Body of pancreas (tissue), 4 donors: ENCODE measurements around the gene PRODH2. TPM values are rescaled to one million over a fixed set of nuclear protein-coding genes. Genes with fewer than 3 reads are reported as not detected.

Experiments
- ATAC-seq: fragments of 150-250 bp; one replicate; pipeline ENCODE4 v1.9.1; 2016
- DNase-seq, 4 donors: peaks; one replicate each; pipeline ENCODE4 v3.0.0-alpha.2; 2019
- H3K27ac ChIP-seq, 4 donors: fragments of 200-600 bp; sonication (generic); 1 replicate in 3 of 4; 2 replicates in 1 of 4; pipeline versions ENCODE4 v1.5.1 to v1.6.1; 2016 to 2019; ENCODE audit warnings: mild to moderate bottlenecking in 1 of 4, mixed read lengths in 1 of 4, moderate library complexity in 1 of 4
- H3K27me3 ChIP-seq, 2 donors: fragments of 200-600 bp; sonication (generic); one replicate each; pipeline ENCODE4 v1.6.0; 2016; ENCODE audit warnings: mild to moderate bottlenecking in 1 of 2
- H3K36me3 ChIP-seq, 2 donors: fragments of 200-600 bp; sonication (generic); replicated peaks in 1 of 2; 2 replicates each; pipeline ENCODE4 v1.5.1; 2016; ENCODE audit warnings: low read depth in 2 of 2; ENCODE audit not compliant: insufficient read depth in 1 of 2
- H3K4me1 ChIP-seq: fragments of 200-600 bp; sonication (generic); one replicate; pipeline ENCODE4 v1.6.0; 2016
- H3K4me3 ChIP-seq, 2 donors: fragments of 200-600 bp; sonication (generic); 1 replicate in 1 of 2; 2 replicates in 1 of 2; pipeline ENCODE4 v1.5.1; 2016 to 2019
- H3K9me3 ChIP-seq, 3 donors: fragments of 200-600 bp; sonication (generic); 1 replicate in 2 of 3; 2 replicates in 1 of 3; pipeline ENCODE4 v1.5.1; 2016
- POLR2A ChIP-seq, 3 donors: fragments of 450-650 bp; IDR thresholded peaks; one replicate each; pipeline ENCODE4 v1.6.1; 2016; ENCODE audit warnings: antibody characterized with exemption in 3 of 3, mild to moderate bottlenecking in 2 of 3
- WGBS, 2 donors: methylation state at CpG; one replicate each; pipeline ENCODE4 v1.1.5; 2017; 5-methylcytosine and 5-hydroxymethylcytosine counted together
- intact Hi-C: fragments of 100-400 bp; cut with DNase I; formaldehyde crosslinking; loops from one replicate; pipeline ENCODE4 v1.15.1; 2023
- total RNA-seq, 2 donors: library from RNA; depleted of rRNA; stranded (reverse); fragments of >200 nt; gene quantifications; one replicate each; pipeline ENCODE4 v1.1.0, GENCODE V29; 2016
- TF ChIP-seq, protein P1 (sequence below), 7 experiments: fragments of 450-650 bp in 4 of 7; fragments of 200-600 bp in 3 of 7; sonication (generic) in 3 of 7; IDR thresholded peaks; one replicate each; pipeline ENCODE4 v1.5.1; 2016 to 2019; ENCODE audit warnings: antibody characterized with exemption in 7 of 7

Gene PRODH2
- total RNA-seq, 2 donors from 2014 or later = 0.99 to 3.9 TPM

GRCh38 chr19:35832054-35832453 lies 19.4 kb upstream of the PRODH2 start:
- DNase-seq = peak in 1 of 4 donors; percentile 60
- Histone ChIP-seq H3K36me3 (no peaks in the 10 kb centered on the region), H3K4me3 (no peak overlapping the region), H3K9me3 (no peaks in the 10 kb centered on the region), H3K27ac (peak overlapping the region in 2 of 4 donors; percentile 12 to 32), H3K27me3 (no peaks in the 10 kb centered on the region), H3K4me1 (peaks cover 14% of the 10 kb centered on the region)
- WGBS, 2 donors = 7 to 20% methylated on average over 3 to 4 of the region's 4 CpGs
- TF ChIP-seq, protein P1, sequence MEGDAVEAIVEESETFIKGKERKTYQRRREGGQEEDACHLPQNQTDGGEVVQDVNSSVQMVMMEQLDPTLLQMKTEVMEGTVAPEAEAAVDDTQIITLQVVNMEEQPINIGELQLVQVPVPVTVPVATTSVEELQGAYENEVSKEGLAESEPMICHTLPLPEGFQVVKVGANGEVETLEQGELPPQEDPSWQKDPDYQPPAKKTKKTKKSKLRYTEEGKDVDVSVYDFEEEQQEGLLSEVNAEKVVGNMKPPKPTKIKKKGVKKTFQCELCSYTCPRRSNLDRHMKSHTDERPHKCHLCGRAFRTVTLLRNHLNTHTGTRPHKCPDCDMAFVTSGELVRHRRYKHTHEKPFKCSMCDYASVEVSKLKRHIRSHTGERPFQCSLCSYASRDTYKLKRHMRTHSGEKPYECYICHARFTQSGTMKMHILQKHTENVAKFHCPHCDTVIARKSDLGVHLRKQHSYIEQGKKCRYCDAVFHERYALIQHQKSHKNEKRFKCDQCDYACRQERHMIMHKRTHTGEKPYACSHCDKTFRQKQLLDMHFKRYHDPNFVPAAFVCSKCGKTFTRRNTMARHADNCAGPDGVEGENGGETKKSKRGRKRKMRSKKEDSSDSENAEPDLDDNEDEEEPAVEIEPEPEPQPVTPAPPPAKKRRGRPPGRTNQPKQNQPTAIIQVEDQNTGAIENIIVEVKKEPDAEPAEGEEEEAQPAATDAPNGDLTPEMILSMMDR (IDR thresholded peaks at IDR 0.05) = no peak
- no peak for TF ChIP-seq POLR2A (IDR thresholded peaks at IDR 0.05)
- intact Hi-C loops = no loop called here
- ATAC-seq = peak; percentile 57

DNA sequence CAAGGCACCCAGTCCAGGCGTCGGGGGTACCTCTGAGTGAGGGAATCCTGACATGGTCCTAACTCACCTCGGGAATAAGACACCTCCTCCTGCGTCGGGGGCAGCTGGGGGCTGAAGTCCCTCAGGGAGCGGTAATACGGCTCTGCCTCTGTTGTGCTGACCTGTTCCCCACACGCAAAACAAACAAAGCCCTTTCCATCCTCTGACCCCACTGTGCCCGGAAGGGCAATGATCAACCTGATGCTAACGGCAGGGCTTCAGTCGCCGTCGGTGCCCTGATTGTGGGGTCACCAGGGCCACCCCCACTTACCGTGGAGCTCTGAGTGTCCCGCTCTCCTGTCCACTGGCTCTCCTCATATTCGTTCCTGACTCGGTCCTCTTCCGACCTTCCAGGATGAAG lies 18.3 kb upstream of the PRODH2 start:
- TF ChIP-seq, protein P1 (IDR thresholded peaks at IDR 0.05) = no peak
- TF ChIP-seq POLR2A (IDR thresholded peaks at IDR 0.05) = no peak
- H3K9me3 ChIP-seq = no peaks in the 10 kb centered on the region
- DNase-seq (no peak), ATAC-seq (no peak)
- no peaks in the 10 kb centered on the region for H3K27me3 ChIP-seq
- 80 to 81% methylated on average over 10 to 18 of the region's 18 CpGs for WGBS, 2 donors
- H3K4me3 ChIP-seq = no peak overlapping the region
- H3K4me1 ChIP-seq = peaks cover 14% of the 10 kb centered on the region
- intact Hi-C loops = no loop called here
- no peak overlapping the region for H3K27ac ChIP-seq
- no peaks in the 10 kb centered on the region for H3K36me3 ChIP-seq

DNA sequence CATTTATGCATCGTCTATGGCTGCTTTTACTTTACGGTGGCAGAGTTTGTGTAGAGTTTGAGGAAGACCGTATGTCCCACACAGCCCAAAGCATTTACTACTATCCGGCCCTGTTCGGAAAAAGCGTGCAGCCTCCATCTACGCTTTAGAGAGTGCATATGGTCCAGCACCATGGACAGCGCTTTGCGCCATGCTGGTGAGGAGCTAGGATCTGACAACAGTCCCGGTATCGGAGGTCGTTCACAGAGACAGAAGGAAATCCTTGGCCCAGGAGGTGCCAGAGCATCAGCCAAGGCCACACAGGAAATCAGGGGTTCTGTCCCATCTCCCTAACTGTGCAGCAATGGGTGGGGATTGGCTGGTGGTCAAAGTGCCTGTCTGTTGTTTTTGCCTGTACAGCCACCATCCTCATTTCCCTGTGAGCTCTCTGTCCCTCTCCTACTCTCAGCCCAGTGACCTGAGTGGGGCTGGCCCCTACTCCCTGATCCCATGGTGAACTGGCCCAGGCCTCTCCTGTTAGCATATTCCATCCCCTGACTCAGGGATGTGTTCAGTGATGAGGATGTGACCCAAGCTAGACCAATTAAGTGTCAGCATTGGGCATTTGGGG lies 16.2 kb upstream of the PRODH2 start:
- Histone ChIP-seq H3K9me3 (no peaks in the 10 kb centered on the region), H3K4me3 (no peak overlapping the region), H3K27me3 (no peaks in the 10 kb centered on the region), H3K4me1 (peaks cover 14% of the 10 kb centered on the region), H3K27ac (no peak overlapping the region), H3K36me3 (no peaks in the 10 kb centered on the region)
- 32 to 65% methylated on average over 10 to 12 of the region's 12 CpGs for WGBS, 2 donors
- DNase-seq (peak; percentile 36 to 52 (median 41)), ATAC-seq (no peak)
- intact Hi-C loops = no loop called here
- TF ChIP-seq, protein P1 (IDR thresholded peaks at IDR 0.05) = no peak
- TF ChIP-seq POLR2A (IDR thresholded peaks at IDR 0.05) = no peak

DNA sequence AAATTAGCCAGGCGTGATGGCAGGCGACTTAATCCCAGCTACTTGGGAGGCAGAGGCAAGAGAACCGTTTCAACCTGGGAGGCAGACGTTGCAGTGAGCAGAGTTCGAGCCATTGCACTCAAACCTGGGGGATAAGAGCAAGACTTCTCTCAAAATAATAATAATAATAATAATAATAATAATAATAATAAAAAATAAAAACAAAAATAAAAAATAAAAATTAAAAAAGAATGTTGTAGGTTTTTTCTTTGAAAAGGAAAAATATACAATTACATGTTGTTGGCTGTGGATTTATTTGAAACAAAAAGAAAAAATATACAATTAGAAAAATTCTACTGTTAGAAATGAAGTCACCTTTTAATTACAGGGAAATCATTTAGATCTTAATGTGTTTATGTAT lies 11.5 kb upstream of the PRODH2 start:
- no peak for ATAC-seq
- no peak overlapping the region for H3K4me3 ChIP-seq
- intact Hi-C loops = no loop called here
- H3K27ac ChIP-seq = no peak overlapping the region
- no peaks in the 10 kb centered on the region for H3K27me3 ChIP-seq
- no peaks in the 10 kb centered on the region for H3K9me3 ChIP-seq
- TF ChIP-seq POLR2A (IDR thresholded peaks at IDR 0.05) = no peak
- WGBS, 2 donors = 86 to 94% methylated on average over 5 of the region's 5 CpGs
- H3K4me1 ChIP-seq = no peaks in the 10 kb centered on the region
- H3K36me3 ChIP-seq = no peaks in the 10 kb centered on the region
- no peak for DNase-seq

GRCh38 chr19:35822579-35822978 lies 9.9 kb upstream of the PRODH2 start:
- intact Hi-C loops = no loop called here
- WGBS, 2 donors = 72 to 88% methylated on average over 3 of the region's 3 CpGs
- no peaks in the 10 kb centered on the region for H3K27me3 ChIP-seq
- no peak overlapping the region for H3K27ac ChIP-seq
- no peak overlapping the region for H3K4me3 ChIP-seq
- ATAC-seq = no peak
- TF ChIP-seq POLR2A (IDR thresholded peaks at IDR 0.05) = no peak
- TF ChIP-seq, protein P1 (IDR thresholded peaks at IDR 0.05) = no peak
- no peaks in the 10 kb centered on the region for H3K4me1 ChIP-seq
- no peaks in the 10 kb centered on the region for H3K9me3 ChIP-seq
- no peaks in the 10 kb centered on the region for H3K36me3 ChIP-seq
- no peak for DNase-seq
